Caco-2 (cell line): ENCODE data around the gene STEAP4. TPM values are rescaled to one million over a fixed set of nuclear protein-coding genes. Genes with fewer than 3 reads are reported as not detected.

Experiments used
- BruUV-seq: library from RNA; stranded (reverse); fragments of 400-500 nt; replicated peaks from 2 replicates; lab custom pipeline; 2021; lab: Mats Ljungman, UMichigan
- CTCF ChIA-PET: fragments of 300-600 bp; sonication (Branson Sonifier 250); formaldehyde crosslinking; loops from one replicate; lab custom pipeline; 2022; ENCODE audit warnings: antibody characterized with exemption; lab: Charles Lee
- POLR2A ChIA-PET: fragments of 300-600 bp; sonication (Branson Sonifier 250); formaldehyde crosslinking; loops from one replicate; lab custom pipeline; 2022; ENCODE audit warnings: antibody characterized with exemption; lab: Charles Lee
- DNase-seq, 2 experiments: peaks; one replicate each; pipeline versions ENCODE4 v3.0.0 to v3.0.0-alpha.2; 2020 to 2022
- H3K27me3 ChIP-seq: replicated peaks from 2 replicates; pipeline ENCODE4 v1.6.0; 2011; ENCODE audit warnings: low read length; ENCODE audit not compliant: control insufficient read depth, insufficient read depth
- H3K36me3 ChIP-seq: 2 replicates; pipeline ENCODE4 v1.5.1; 2011; ENCODE audit warnings: low read length; ENCODE audit not compliant: control insufficient read depth, insufficient read depth
- H3K4me1 ChIP-seq: fragments of 250-450 bp; sonication (Bioruptor Pico); 2 replicates; pipeline ENCODE4 v1.5.1; 2020; ENCODE audit warnings: mild to moderate bottlenecking
- H3K4me3 ChIP-seq: 2 replicates; pipeline ENCODE4 v1.5.1; 2011; ENCODE audit warnings: low read depth, mild to moderate bottlenecking, control low read depth, low read length
- H3K9me3 ChIP-seq: fragments of 250-450 bp; sonication (Bioruptor Pico); 2 replicates; pipeline ENCODE4 v1.5.1; 2020; ENCODE audit warnings: mild to moderate bottlenecking, moderate library complexity
- H3K27ac Mint-ChIP-seq: one replicate; pipeline ENCODE4 v1.8.0; 2022; ENCODE audit warnings: mixed read lengths; ENCODE audit not compliant: unreplicated experiment
- H3K27me3 Mint-ChIP-seq: one replicate; pipeline ENCODE4 v1.8.0; 2022; ENCODE audit warnings: mixed read lengths; ENCODE audit not compliant: insufficient read depth, unreplicated experiment
- H3K36me3 Mint-ChIP-seq: one replicate; pipeline ENCODE4 v1.8.0; 2022; ENCODE audit warnings: mild to moderate bottlenecking, mixed read lengths; ENCODE audit not compliant: insufficient read depth, unreplicated experiment
- H3K4me1 Mint-ChIP-seq: one replicate; pipeline ENCODE4 v1.8.0; 2022; ENCODE audit warnings: low read depth, mixed read lengths; ENCODE audit not compliant: unreplicated experiment
- H3K4me3 Mint-ChIP-seq: one replicate; pipeline ENCODE4 v1.8.0; 2022; ENCODE audit warnings: mild to moderate bottlenecking, moderate library complexity, mixed read lengths; ENCODE audit not compliant: unreplicated experiment
- H3K9me3 Mint-ChIP-seq: one replicate; pipeline ENCODE4 v1.8.0; 2022; ENCODE audit warnings: mixed read lengths; ENCODE audit not compliant: unreplicated experiment
- intact Hi-C: fragments of 100-400 bp; cut with micrococcal nuclease; formaldehyde crosslinking; loops from one replicate; pipeline ENCODE4 v1.10.0; 2022; ENCODE audit not compliant: unreplicated experiment
- total RNA-seq: library from RNA; stranded (reverse); gene quantifications from 2 replicates; pipeline ENCODE4 v1.2.3, GENCODE V29; 2022
- TF ChIP-seq, protein P1 (sequence below), 2 experiments: fragments of 200-600 bp in 1 of 2; IDR thresholded peaks; 1 replicate in 1 of 2; 2 replicates in 1 of 2; pipeline versions ENCODE4 v1.5.1 to v1.8.0; 2011 to 2022; ENCODE audit warnings: antibody characterized with exemption in 1 of 2, control low read depth in 1 of 2, inconsistent platforms in 1 of 2, low read depth in 1 of 2, low read length in 1 of 2, mild to moderate bottlenecking in 1 of 2, moderate library complexity in 1 of 2; ENCODE audit not compliant: insufficient read depth in 1 of 2, severe bottlenecking in 1 of 2, unreplicated experiment in 1 of 2

The STEAP4 gene
- total RNA-seq, 1 experiment from 2014 or later = not detected

GRCh38 chr7:88329532-88330463 lies 23.1 kb upstream of the STEAP4 start:
- no peaks in the 10 kb centered on the region for H3K9me3 Mint-ChIP-seq
- H3K36me3 ChIP-seq = no peaks in the 10 kb centered on the region
- CTCF ChIA-PET = interaction anchor here (1.1 kb wide), 1 partner anchor 16 kb away, joined by 4 read pairs; no protein-coding TSS in a partner anchor
- no peaks in the 10 kb centered on the region for H3K27me3 ChIP-seq
- TF ChIP-seq, protein P1, sequence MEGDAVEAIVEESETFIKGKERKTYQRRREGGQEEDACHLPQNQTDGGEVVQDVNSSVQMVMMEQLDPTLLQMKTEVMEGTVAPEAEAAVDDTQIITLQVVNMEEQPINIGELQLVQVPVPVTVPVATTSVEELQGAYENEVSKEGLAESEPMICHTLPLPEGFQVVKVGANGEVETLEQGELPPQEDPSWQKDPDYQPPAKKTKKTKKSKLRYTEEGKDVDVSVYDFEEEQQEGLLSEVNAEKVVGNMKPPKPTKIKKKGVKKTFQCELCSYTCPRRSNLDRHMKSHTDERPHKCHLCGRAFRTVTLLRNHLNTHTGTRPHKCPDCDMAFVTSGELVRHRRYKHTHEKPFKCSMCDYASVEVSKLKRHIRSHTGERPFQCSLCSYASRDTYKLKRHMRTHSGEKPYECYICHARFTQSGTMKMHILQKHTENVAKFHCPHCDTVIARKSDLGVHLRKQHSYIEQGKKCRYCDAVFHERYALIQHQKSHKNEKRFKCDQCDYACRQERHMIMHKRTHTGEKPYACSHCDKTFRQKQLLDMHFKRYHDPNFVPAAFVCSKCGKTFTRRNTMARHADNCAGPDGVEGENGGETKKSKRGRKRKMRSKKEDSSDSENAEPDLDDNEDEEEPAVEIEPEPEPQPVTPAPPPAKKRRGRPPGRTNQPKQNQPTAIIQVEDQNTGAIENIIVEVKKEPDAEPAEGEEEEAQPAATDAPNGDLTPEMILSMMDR (IDR thresholded peaks at IDR 0.05; ENCODE audit: insufficient read depth in 1 of 2, low read depth in 1 of 2, low read length in 1 of 2, severe bottlenecking in 1 of 2, unreplicated experiment in 1 of 2) = no peak
- no peak for DNase-seq
- H3K4me3 ChIP-seq = no peak overlapping the region
- no peak overlapping the region for H3K27ac Mint-ChIP-seq
- H3K4me1 Mint-ChIP-seq = no peaks in the 10 kb centered on the region
- no peaks in the 10 kb centered on the region for H3K9me3 ChIP-seq
- no TSS peak for BruUV-seq
- no peak overlapping the region for H3K4me3 Mint-ChIP-seq
- H3K4me1 ChIP-seq = no peaks in the 10 kb centered on the region
- peaks cover 4% of the 10 kb centered on the region for H3K27me3 Mint-ChIP-seq
- H3K36me3 Mint-ChIP-seq = no peaks in the 10 kb centered on the region
- intact Hi-C loops = no loop called here
- POLR2A ChIA-PET = no interaction called here

- Histone ChIP-seq H3K27me3 (no peaks in the 10 kb centered on the region), H3K4me3 (no peak overlapping the region), H3K4me1 (no peaks in the 10 kb centered on the region), H3K9me3 (no peaks in the 10 kb centered on the region), H3K36me3 (no peaks in the 10 kb centered on the region)
- no TSS peak for BruUV-seq
- no peaks in the 10 kb centered on the region for H3K4me1 Mint-ChIP-seq
- ChIA-PET CTCF (no interaction called here), POLR2A (no interaction called here)
- no peaks in the 10 kb centered on the region for H3K9me3 Mint-ChIP-seq
- TF ChIP-seq, protein P1 (IDR thresholded peaks at IDR 0.05; ENCODE audit: insufficient read depth in 1 of 2, low read depth in 1 of 2, low read length in 1 of 2, severe bottlenecking in 1 of 2, unreplicated experiment in 1 of 2) = no peak
- peaks cover 2% of the 10 kb centered on the region for H3K27me3 Mint-ChIP-seq
- H3K27ac Mint-ChIP-seq = no peak overlapping the region
- DNase-seq = no peak
- no peak overlapping the region for H3K4me3 Mint-ChIP-seq
- intact Hi-C loops = no loop called here
- no peaks in the 10 kb centered on the region for H3K36me3 Mint-ChIP-seq
These were observed 22.1 kb upstream of the STEAP4 start for GRCh38 chr7:88328787-88329186.

- Mint-ChIP-seq H3K27ac (no peak overlapping the region), H3K27me3 (peaks cover 3% of the 10 kb centered on the region), H3K4me1 (no peaks in the 10 kb centered on the region), H3K4me3 (no peak overlapping the region), H3K9me3 (no peaks in the 10 kb centered on the region), H3K36me3 (no peaks in the 10 kb centered on the region)
- TF ChIP-seq, protein P1 (IDR thresholded peaks at IDR 0.05; ENCODE audit: insufficient read depth in 1 of 2, low read depth in 1 of 2, low read length in 1 of 2, severe bottlenecking in 1 of 2, unreplicated experiment in 1 of 2) = no peak
- Histone ChIP-seq H3K9me3 (no peaks in the 10 kb centered on the region), H3K4me1 (0 out of 2 replicates have a peak, but pooled peaks cover 5% of the 10 kb centered on the region), H3K36me3 (no peaks in the 10 kb centered on the region), H3K4me3 (no peak overlapping the region), H3K27me3 (no peaks in the 10 kb centered on the region)
- POLR2A ChIA-PET = no interaction called here
- no peak for DNase-seq
- no TSS peak for BruUV-seq
- CTCF ChIA-PET = no interaction called here
- intact Hi-C loops = no loop called here
These were observed 18.0 kb upstream of the STEAP4 start for GRCh38 chr7:88324699-88325098.
